Stimulated activated CD8-positive, alpha-beta memory T cell treated with anti-CD3 and anti-CD28 coated beads, Interleukin-15, amount 100 ng/mL, for 48 hours (primary cell): ENCODE data around the gene TMTC4.

Experiments used
- DNase-seq, 2 donors: peaks; one replicate each; pipeline ENCODE4 v3.0.0-alpha.2; 2020; ENCODE audit warnings: low read depth in 2 of 2

The TMTC4 gene

DNA sequence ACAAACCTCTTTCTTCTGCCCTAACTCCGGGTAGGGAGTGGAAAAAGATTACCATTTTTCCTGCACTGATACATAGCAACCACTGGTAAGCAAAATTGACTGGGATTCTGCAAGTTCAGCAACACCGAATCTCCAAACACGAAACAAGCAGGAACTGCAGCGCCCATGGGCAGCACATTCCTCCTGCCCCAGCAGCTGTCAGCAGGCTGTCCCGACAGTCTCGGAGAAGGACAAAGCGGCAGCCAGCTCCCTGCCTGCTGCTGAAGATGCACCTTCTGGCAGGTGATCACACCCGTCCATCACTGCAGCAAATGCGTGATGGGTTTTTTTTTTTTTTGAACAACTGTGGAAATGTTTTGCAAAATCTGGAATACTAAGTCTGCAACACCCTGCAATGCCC, 6.7 kb downstream of the TMTC4 start:
- no peak for DNase-seq

DNA sequence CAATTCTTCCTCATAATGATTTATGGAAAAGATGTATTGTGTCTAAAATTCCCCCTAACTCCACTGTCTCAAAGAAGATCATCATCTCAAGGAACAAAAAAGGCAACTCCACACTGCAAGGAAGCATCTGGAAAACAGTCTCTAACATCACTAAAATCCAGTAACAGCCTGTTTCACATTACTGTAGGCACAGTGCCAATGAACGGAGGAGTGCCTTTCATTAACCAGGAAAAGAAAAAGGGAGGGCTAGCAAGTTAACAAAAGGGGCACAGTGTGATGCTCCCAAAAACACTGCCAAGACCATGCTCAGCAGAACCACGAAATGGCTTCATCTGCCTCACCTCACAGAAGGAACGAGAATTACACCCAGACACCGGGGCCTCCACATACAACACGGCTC, 8.5 kb downstream of the TMTC4 start:
- no peak for DNase-seq

DNA sequence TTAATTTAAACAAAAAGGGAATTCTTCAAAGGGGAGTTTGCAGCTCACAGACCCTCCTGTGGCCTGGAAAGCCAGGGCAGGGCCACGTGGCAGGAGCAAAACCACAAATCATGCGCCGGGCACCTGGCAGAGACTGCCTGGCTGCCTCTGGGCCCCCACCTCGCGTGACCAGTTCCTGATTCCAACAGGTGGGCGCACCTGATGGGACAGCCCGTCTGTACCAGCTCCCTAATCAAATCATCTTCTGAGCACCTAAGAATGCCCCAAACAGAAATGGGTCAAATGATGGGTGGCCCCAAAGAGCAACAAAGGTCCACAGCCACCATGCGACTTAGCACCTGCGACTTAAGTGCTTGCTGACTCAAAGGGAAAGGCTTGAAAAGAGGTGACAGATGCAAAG, 9.2 kb downstream of the TMTC4 start:
- no peak for DNase-seq

DNA sequence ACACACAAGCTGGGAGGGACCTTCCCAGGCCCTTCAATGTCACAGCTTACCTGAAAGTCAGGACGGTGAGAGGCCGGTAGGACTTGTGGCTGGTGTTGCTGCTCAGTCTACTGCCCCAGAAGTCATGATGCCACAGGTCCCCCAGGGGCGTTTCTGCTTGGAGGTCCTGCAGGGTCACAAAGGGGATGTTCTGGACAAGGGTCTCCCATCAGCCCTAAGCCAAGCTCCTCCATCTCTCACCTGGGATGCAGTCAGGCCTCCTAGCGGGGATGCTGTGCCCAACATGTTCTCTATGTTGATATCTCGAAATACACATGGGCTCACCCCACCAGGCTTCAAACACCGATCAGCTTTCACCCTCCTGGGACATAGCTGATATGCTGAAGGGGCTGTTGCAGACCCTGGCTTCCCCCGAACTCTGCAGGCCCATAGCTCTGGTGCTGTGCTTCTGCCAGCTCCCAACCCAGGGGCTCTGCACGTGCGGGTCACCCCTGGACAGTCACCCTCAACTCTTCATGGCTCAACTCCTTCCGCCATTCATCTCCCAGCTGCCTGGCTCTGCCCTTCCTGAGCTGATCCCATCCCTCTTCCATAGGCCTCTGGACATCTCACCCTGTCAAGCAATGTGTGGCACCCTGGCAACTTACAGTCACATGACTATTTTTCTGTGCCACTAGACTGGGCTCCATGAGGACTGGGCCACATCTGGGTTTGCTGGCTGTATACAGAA, 10.3 kb downstream of the TMTC4 start:
- DNase-seq = no peak

DNA sequence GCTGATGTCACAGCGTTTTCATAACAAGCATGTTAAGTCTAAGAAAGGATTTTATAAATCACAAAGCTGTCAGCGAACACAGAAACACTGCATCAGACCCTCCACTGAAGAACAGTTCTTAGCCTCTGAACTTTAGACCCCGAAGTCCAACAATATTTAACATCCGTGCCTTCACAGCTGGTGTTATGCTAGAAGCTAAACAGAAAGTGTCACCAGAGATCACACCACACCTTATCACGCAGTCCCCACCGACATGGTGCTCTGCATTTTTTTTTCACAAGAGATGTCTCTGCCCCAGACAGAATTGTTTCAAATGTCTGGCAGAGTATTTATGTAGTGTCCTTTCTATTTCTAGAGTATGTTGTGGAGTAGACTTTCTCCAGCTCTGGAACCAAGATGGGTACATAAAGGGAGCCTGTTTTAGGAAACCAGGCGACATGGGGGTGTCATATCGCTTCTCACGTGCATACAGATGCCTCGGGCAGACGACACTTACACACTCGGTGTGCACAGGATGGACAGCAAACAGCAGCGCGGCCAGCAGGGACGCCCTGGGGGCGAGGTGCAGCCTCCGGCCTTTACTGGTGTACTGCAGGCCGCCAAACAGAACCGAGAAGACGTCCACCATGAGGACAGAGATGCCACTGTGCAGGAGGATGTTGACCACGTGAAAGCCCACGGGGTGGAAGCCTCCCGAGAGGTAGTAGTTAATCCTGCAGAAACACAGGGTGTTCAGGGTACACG, 12.0 kb downstream of the TMTC4 start:
- no peak for DNase-seq

DNA sequence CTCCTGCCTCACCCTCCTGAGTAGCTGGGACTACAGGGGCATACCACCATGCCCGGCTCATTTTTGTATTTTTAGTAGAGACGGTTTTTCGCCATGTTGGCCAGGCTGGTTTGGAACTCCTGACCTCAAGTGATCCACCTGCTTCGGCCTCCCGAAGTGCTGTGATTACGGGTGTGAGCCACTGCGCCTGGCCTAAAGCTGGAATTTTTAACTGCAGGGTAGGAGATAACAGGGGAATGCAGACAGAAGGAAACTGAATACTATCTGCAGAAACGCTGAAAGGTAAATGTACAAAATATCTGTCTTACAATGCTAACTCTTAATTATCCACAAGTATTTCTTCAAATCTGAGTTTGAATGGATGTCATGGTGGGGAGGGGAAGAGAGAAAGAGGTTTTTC, 13.8 kb downstream of the TMTC4 start:
- no peak for DNase-seq

DNA sequence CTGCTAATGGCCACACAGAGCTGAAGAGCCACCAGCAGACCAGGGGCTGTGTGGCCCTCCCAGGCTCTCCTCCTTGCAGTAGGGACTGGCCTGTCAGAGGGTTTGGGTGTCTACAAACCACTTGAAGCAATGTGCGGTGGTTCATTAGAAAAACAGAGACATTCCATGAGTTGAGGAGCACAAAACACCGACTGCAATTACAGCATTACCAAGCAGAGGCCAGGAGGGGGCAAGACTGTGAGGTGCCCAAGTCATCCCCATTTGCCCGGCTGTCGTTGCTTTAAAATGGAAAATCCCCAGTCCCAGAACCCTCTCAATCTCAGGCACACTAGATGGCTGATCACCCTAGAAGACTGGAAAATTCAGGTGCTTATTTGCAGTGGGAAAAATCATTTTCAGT, 15.0 kb downstream of the TMTC4 start:
- no peak for DNase-seq

DNA sequence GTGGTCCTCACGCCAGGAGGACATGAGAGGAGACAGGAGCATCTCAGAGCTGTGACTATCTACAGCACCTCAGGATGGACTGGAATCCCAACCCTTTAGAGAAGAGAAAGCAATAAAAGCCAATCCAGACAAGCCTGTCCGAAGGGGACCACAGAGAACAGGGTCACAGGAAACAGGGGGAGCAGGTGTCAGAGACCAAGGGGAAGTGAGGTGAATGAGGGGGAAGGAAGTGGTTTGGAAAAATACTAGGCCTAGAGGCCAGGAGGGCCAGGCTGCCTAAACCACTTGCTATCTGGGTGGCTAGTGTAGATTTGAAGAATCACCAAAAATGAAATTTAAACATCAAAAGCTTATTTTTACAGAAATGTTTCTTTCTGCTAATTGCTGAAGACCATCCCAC, 16.2 kb downstream of the TMTC4 start:
- DNase-seq = no peak

DNA sequence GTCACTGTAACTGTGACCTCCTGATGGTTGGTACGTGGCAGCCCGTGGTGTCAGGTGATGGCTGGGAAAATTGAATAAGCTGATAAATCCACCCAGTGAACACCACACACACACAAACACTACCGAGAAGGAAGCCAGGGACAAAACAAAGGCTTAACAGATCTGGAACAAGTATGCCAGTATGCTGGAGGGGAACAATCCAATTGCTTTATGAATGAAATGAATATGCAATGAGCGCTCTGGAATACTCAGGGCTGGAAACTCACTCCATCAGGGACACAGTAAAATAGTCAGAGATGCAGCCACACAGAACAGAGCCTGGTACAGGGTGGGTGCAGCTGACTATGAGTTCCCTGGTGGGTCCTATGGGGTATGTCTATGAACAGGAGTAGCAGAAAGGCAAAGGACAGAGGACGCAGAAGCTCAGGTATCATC, 16.7 kb downstream of the TMTC4 start:
- DNase-seq = no peak

DNA sequence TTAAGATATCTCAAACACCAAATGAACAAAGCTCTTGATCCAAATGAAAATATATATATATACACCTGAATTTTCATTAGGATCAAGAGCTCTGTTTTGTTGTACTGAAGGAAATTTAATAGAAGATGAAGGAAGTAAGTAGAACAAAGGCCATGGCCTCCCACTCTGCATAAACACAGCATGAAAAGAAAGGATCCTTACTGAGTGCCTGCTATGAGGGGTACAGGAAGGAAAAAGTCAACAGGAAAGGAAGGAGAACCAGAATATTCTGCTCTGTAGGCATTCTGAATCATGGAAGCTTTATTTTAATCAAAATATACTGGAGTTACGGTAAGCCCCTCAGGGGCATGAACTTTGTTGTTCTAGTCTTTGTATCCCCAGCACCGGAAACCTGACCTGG, 22.1 kb downstream of the TMTC4 start:
- no peak for DNase-seq

DNA sequence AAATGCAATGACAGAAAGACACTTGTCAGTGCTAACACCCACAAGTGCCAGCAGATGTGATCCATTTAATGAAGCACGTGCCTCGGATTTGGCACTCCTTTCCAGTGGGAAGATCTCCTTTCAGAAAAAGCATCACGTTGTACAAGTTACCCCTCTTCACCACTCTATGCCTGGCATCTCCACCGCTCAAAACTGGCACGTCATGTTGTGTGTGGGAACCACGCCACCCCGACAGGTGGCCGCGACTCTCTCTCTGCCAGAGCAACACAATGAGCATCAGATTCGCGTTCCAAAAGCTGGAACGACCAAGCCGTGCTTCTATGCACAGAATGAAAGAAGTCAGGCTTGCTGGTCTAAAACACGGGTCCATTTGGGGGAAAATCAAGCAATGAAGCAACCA, 24.3 kb downstream of the TMTC4 start:
- no peak for DNase-seq

DNA sequence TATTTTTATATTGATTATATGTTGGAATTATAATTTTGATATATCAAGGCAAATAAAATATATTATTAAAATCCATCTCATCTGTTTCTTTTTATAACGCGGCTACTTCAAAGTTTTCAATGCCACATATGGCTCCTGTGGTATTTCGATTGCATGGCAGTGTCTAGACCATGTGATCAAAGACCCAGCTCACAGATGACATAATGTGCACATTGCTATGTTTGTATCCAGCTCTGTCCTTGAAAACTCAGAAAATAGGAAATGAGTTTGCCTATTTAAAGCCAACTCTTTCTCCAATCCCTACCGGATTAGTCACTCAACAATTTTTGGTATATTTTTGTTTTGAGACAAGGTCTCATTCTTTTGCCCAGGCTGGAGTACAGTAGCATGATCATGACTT, 26.2 kb downstream of the TMTC4 start:
- DNase-seq = no peak

DNA sequence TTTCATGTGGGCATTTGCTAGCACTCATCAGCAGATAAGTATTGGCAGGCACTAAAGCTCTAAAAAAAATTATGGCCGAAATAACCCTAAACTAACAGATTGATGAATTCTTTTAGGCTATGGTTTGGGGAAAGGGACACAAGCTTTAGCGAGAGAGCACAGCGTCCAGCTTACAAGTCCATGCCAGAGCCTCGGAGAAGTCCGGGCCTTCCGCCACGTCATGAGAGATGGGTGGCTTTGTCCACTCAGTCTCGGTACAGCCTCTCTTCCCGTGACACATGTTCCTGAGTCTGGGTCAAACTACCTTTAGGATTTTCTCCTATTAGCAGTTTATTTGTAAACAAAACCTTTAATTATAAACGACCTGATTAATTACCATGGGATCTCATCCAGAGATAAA, 27.7 kb downstream of the TMTC4 start:
- DNase-seq = no peak

DNA sequence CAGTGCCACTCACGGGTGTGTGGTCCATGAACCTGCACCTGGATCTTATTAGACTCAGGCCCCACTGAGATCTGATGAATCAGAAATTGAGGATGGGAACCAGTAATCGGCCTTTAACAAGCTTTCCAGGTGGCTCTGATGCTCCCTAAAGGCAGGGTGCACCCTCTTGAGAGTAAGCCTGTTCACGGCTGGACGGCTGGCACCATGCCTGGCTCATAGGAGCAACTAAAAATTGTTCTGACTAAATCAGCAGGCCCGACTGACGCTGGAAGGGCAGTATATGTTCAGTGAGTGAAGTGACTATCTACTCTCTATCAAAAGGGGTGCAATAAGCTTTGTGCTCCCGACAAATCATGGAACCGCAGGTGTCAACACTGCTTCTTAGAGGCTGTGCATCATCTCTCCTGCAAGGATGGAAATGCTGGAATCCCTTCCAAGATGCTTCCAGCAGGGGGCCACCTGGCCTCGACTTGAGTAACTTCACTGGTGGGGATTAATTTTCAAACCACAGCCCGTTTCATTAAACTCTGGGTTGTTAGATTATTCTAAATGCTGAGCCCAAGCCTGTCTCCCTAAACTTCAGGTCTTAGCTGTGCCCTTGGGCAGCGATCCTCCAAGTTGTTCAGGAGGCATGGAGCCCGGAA, 28.4 kb downstream of the TMTC4 start:
- no peak for DNase-seq

DNA sequence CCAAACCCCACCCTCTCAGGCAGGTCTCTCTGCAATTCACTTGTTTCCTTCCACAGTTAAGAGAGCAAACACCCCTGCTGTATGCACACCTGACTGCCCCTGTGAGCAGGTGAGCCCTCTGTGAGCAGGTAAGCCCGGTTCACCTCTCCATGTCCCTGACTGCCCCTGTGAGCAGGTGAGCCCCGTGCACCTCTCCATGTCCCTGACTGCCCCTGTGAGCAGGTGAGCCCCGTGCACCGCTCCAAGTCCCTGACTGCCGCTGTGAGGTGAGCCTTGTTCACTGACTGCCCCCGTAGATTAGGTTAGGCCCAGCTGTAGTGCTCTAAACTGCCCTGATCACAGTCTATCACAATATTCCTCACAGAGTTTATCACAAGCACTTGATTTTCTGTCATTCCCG, 29.2 kb downstream of the TMTC4 start:
- DNase-seq = no peak

DNA sequence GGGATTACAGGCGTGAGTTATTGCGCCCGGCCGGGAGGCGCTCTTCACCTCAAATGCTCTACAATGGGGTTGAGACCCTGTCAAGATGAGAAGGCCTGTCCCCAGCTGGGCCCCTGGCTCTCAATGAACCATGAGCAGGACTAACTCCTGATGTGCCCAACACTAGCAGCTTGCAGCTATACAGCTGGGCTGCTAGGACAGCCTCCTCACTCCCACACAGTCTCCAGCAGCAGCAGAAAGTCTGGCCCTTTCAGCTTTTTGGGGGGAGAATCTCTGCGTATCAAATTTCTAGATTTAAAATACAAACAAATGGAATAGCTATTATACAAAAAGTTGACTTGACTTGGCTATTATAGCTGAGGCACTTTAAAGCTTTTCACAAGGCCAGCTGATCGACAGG, 30.2 kb downstream of the TMTC4 start:
- no peak for DNase-seq

DNA sequence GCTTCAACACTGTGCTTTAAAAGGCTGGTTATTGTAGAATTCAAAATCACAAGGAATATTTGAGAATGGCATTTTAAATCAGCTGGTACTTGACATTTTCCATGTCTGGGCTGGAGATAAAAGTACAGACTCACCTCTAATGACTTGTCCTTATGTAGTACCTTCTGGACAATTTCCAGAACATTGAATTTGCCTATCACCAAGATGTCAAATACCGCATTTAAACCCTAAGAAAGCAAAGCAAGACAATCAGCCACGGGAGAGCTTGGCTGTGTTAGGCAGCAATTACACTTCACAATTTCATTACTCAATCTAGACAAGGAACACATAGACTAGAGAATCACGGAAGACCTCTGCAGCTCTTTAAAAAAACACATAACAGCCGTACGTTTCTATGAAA, 36.8 kb downstream of the TMTC4 start:
- no peak for DNase-seq

DNA sequence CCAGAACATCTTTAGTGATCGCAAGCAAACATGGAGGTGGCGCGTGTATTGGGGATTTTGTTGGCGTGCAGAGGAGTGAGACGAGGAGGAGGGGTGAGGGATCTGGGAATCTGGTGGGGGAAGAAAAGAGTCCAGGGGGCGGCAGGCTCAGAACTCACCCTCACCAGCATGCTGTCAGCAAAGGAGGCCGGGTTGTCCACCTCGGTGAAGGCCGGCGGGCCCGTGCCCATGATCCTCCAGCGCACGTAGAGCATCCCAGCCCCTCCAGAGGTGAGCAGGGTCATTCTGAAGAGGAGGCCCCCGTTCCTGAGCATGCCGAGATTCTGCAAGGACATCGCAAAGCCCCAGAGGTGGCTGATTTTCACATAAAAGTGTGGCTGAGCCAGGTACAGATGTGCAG, 37.2 kb downstream of the TMTC4 start:
- no peak for DNase-seq

DNA sequence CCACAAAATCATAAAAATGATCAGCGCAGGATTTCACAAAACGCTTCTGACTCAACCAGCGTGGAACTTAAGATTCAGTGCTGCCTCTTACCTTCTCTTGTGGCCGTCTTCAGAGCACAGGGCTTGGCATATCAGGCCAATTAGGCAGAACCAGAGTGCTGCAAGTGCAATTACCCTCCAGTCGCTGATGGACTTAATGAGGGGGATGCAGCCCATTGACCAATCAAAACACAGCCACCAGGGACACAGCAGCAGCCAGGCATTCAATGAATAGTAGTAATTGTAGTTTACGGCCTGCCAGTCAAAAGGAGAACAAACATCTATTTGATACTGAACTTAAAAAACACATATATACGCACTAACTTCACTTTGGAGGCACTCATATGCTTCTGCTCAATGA, 38.2 kb downstream of the TMTC4 start:
- no peak for DNase-seq

DNA sequence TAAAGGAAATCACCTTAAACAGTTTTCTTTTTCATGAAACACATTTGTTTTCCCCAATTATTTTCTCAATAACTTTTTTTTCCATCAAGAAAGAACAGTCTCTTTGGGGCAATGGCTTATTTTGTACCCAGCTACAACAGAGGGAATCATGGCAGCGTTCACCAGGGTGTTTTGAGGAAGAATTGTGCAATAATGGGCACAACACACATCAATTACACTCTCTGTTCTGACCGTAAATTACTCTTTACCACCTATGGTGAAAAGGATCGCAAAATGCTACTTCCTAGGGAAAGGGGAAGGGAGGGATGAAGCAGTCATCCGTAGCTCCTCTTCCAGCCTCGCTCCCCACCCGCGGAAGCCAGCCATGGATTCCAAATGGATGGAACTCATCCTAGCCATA, 38.6 kb downstream of the TMTC4 start:
- no peak for DNase-seq

DNA sequence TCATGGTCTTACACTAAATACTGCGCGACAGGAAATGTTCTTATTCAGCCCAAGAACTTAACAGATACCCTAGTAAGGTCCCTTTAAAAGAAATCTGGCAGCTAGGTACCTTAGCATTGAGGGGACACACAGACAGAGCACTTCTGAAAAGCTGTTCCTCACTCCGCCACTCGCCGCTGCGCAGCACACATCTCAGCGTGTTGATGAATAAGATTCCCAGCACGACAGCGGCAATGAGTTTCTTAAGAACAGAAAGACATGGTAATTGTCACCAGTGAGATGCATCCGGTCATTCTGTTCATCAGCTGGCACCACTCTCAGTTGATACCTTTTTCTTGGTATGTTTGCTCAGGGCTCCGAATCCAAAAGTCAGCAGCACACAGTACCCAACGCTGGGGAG, 39.9 kb downstream of the TMTC4 start:
- DNase-seq = no peak

DNA sequence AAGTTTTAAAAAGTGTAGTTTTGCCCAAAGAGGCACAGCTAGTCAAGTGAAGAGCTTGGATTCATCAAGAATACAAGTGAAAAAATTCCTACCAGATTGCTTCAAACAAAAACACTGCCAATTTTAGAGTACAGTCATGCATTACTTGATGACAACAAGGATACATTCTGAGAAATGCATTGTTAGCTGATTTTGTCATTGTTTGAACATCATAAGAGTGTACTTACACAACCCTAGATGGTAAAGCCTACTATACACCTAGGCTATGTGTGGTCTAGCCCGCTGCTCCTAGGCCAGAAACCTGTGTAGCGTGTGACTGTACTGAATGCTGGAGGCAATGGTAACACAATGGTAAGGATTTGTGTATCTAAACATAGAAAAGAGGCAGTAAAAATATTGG, 41.1 kb downstream of the TMTC4 start:
- no peak for DNase-seq

DNA sequence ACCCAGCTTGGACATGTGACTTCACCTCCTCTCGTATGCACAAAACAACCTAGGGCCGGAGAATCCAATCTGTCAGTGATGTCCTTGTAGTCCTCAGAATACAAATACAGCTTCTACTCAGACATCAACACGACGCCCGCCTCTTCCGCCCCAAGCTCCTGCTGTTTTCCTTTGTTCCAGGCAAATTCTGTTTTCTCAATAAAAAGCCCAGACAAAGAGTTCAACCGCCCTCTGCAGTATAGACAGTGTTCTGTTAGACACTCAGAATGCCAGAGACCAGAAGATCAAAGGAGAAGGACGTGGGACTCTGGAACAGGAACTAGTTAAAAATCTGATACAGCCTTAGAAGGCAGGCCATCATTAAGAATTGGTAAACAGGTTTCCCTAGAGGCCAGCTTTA, 44.0 kb downstream of the TMTC4 start:
- no peak for DNase-seq
